Activated CD4-positive, CD25-positive, alpha-beta regulatory T cell treated with anti-CD3 and anti-CD28 coated beads, Interleukin-2, amount 50 U/mL, for 16 hours (primary cell): ENCODE results near the gene RELN.
"Not testable (repeated sequence)": the region's sequence is repeated elsewhere in the genome, so short reads cannot be mapped to it uniquely, and the experiment has no call there.

Experiments
- DNase-seq: peaks from one replicate; pipeline ENCODE4 v3.0.0-alpha.2; 2020; ENCODE audit warnings: low read depth, low spot score

Gene RELN

DNA sequence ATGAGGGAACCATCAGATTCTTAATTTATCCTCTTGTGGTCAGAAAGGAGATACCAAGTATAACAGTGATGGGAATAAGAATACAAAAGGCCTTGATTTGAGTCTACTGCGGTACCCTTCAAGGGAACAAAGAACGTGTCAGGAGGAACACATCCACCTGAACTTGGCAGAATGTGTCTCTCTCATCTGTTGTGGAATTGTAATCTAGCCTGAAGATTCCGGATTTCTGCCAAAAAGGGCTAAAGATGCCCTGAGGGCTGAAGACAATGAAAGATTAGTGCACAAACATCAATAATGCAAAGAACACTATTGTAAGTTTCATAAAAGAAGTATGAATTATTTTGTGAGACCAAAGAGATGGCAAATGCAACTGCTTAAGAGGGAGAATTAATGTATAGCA lies 134.8 kb downstream of the RELN start:
- no peak for DNase-seq

DNA sequence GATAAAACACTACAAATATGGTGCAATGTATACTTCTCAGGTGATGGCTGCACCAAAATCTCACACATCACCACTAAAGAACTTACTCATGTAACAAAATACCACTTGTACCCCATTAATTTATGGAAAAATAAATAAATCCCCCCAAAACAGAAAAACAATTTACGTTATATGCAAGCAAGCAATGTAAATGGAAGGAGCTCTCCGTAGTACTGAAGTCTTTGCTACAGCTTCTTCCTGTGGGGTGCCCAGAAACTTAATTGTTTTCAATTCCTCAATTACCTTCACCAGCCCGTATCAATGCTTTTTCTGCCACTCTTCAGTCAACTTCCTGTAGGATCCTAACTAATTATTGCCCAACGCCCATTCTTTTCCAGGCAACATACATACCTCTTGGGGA lies 138.1 kb downstream of the RELN start:
- no peak for DNase-seq

DNA sequence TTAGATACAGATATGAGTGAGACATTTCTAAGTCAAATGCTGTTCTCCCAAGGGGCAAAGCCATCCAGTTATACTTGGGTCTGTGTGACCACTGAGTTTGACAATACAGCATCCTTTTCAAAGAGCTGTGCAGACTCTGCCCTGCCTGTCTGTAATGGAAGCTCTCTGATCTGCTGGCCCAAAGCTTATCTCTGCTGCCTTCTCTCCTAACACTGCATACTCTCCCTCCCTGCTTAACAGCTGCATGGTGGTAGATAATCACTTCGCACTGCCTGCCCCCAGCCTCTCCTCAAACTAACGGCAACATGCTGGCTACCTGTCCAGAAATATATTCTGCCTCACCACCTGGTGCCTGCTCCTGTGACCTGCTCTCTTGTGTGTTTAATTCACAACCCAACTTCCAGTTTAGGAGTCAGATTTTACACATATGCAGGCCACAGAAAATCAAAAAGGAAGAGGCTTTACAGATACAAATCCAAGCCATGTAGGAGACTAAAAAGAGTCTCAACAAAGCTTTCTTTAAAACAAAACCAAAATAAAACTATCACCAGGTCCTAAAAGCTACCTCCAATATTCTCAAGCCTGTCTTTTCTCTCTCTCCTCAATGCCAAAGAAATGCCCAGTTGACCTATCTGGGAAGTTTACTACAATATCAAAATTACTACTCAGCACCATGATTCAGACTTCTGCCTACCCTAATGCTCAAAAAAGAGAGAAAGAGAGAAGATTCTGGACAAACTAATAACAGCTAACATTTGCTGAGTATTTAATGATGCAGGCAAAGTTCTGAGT lies 145.6 kb downstream of the RELN start:
- DNase-seq = no peak

DNA sequence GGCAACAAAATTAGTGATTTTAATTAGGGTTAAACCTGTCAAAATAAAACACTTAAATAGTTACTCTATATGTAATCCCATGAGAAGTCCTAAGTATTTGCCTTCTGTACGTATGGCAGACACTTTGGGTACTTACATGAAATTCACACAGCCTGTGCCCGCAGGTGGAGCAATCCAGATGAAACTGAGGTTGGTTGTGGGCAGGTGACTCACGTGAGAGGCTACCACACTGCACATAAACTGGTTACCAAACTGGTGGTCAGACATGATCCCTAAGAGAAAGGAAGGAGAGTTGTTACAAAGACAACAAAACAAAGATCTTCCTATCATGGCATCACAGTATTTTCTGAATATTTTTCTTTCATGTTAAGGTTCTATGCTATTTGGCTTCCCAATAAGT lies 156.1 kb downstream of the RELN start:
- no peak for DNase-seq

DNA sequence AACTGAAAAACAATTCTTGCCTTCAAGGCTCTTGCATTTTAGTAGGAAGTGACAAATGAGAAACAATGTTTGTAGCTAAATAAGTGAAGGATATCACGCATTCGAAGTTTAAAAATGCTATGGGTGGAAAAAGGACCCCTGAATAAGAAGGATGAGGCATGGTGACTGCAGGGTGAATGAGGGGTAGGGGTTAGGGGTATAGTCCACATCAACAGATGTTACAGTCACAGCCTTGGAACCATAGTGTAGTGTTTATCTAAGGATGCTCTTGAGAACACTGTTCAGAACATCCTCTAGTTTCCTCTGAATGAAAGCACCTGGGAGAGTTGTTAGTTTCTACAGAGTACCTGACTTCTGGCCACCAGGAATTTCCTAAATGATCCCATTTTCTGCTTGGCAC lies 157.0 kb downstream of the RELN start:
- no peak for DNase-seq

DNA sequence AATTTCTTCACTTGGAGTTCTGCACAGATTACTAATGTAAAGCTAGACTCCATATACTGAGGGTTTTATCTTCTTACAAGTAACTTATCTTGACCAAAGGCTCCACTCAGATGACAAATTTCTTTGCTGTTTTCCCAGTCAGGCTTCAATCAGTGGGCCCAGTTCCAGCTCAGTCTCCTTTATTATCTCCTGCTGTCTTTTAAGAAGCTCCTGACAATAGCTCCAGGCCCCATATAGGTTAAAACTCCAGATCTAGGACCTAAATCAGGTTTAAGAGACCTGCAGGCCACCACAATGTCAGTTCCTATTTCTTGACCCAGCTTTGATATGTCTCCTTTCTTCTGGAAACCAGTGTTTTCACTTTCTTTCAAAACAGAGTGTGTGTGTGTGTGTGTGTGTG lies 165.2 kb downstream of the RELN start:
- DNase-seq = no peak

DNA sequence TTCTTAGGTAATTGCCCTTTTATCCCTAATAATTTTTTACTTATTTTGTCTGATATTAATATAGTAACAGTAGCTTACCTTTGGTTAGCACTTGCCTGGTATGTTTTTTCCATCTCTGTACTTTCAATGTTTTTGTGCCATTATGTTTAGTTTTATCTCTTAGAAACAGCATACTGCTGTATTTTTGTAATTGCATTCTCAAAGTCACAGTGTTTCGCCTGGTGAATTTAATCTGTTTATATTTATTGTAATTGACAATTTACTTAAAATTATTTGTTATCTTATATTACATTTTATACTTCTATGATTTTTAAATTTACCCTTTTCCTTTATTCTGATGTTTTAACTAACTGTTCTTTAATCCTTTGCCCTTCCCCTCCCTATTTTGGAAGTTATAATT lies 166.4 kb downstream of the RELN start:
- no peak for DNase-seq

DNA sequence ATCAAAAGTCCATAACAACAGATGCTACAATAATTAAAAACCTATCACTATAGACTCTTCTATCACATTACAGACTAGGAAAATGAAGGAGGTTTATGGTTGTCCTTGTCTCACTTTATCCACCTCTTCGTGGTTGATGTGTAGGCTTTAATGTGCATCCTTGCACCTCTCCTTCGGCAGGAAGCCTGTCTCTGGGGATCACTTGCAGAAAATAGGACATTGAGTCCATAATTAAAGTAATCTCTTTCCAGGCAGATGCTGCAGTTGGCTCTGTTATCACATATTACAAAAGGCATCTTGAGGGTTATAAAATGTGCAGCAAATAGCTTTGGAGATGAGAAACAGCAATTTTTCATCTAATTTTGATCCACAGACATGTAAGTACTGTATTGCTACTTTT lies 168.4 kb downstream of the RELN start:
- no peak for DNase-seq

DNA sequence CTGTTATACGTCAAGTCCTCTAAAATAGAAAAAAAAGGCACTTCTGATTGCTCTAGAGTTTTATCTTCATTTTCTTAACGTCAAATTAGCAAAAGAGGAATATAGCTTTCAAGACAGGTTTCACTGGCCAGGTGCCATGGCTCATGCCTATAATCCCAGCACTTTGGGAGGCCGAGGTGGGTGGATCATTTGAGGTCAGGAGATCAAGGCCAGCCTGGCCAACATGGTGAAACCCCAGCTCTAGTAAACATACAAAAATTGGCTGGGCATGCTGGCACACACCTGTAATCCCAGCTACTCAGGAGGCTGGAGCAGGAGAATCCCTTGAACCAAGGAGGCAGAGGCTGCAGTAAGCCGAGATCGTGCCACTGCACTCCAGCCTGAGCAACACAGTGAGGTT lies 173.5 kb downstream of the RELN start:
- DNase-seq = not testable (repeated sequence)

DNA sequence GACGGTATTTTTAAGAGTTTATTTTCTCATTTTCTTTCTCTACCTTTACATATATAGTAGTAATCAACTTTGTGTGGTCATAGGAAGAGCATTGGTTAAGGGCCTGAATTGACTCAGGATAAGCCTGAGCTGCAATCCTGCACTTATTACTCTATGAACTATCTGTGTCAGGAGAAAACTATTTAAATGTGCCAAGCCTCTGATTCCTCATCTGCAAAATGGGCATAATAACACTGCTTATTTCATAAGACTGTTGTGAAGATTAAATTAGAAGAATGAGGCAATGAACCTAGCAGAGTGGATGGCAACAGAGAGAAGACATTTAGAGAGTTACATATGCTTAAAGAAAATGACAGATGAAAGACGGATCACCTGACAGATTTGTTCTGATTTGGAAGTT lies 175.5 kb downstream of the RELN start:
- DNase-seq = no peak

DNA sequence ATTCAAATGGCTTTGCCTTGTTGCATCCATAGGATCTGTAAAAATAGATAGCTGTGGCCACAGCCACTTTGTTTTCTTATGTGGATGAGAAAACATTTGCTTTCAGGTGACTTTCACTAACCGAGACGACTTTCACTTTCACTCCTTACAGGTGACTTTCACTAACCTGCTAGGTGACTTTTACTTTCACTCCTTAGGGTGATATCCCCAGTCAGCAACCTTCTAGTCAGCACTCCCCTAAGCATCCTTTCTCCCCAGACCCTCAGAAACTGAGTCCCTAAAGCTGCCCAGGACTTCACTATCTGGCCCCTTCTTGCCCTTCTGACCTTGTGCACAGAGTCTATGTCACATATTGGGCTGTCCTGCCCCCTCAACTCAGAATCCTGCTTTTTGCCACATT lies 177.5 kb downstream of the RELN start:
- no peak for DNase-seq

DNA sequence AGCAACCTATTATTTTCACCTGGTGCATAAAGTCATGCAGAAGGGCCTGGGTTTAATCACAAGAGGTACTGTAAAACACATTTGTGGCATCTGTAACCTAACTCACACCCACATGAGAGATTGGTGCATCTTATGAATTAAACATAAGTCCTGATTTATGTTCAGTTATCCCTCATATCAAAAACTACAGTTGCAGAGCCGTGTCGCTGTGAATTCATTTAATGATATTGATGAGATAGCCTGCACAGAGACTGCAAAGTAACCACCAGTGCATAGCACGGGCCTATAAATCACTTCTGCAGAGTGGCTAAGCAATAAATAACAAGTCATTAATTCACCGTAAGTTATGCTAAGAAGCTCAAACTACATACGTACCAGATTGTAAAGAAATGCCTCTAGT lies 178.2 kb downstream of the RELN start:
- DNase-seq = no peak

DNA sequence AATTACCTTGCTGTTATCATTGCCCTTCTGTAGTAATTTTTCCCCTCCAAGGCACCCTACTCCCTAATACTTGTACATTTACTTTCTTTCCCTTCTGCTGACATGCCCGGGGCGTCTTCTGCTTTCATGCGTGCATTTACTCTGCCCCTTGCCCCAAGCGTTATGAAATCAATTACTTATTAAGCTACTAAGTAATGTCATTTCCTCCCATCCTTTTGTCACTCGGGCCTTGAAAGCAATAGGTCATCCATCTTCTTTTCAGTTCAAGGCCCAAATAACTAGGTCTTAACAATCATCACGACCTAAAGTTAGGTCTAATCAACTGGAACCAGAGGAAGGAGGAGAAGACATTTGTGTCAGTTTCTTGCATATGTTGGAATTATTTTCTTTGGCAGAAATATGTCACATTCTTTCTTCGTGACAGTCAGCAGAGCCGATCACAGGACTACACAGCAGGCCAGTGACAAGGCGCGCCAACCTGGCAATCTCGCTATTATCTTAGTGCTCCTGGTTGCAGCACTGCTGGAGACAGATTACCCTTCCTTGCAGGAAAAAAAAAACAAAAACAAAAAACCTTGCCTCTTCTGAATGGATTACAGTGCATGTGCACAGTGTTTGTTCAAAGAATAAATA lies 179.2 kb downstream of the RELN start:
- DNase-seq = no peak

DNA sequence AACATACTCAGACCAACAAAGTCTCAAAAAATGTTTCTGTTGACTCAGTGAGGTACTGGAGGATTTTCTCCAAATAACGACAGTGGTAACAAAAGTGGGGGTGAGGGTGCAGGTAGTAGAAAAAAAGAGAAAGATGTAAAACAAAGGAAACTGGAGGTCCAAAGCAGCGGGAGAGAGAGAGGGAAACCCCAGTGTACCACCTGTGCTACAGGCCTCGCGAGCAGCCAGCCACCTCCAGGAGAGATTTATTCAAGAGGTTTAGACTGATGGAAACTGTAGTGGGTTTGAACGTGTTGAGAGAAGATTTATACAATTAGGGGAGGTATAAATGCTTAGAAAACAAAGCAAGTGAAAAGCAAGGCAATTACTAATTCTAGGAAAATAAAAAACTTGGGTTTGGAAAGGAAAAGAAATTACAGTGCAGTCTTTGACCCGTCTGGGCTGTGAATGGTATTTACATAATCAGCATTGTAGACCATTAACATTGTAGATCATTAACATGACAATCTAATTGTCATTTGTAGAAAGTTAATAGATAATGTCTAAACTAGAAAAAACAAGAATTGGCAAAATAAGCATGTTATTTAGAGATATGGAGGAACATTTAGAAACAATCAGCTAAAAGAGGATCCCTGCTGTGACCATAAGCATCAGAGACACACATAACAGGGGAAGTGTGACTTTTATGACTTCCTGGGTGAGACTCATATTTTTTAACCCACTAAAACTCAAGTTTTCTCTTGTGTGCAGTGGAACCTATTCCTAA lies 180.0 kb downstream of the RELN start:
- no peak for DNase-seq

DNA sequence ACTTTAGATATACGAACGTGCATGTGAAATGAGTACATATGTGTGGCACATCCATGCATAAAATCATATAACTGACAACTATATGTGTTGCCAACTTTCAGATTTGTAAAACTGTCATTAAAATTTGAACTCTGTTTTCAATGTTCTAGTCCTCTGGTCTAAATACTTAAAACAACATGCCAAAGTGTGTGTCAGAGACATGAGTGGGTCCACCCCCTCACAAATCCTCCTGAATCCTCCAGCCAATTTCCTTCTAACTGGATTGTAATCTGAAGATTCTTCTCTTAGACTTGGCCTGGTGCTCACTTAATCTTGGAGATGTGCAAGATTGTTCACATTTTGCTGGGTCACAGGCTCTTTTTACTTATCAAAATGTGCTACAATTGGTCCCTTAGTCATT lies 184.1 kb downstream of the RELN start:
- no peak for DNase-seq

DNA sequence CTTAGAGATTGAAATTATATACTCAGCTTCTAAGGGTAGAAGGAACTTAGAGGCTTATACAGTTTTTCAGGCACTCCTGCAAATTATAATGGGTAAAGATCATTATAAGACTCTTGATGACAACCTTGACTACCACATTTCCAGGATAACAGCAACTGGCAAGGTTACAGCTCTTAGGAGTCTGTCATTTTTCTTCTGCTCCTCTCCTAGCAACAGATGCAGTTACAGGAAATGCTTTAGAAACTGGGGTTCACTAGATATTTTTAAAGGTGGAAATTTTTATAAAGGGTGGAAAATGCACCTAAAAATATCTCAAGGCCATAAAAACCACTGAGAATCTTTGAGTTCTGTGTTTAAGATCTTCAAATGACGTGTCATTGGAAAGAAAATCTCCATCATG lies 185.8 kb downstream of the RELN start:
- DNase-seq = no peak

DNA sequence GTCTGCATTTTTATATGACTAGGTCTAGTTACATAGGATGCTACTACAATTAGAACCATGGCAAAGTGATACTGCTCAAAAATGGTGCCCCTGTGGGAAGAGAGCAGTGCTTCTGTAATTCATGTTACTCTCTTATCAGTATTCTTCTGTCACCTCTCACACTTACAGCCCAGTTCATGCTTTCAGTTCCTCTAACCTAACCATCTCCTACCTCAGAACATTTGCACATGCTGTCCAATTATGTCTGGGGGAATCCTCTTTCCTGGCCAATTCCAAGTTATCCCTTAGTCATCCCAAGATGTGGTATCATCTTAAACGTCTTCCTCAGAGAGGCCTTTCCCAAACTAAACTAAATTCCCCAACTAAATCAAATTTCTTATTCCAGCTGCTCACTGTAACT lies 190.2 kb downstream of the RELN start:
- DNase-seq = no peak

DNA sequence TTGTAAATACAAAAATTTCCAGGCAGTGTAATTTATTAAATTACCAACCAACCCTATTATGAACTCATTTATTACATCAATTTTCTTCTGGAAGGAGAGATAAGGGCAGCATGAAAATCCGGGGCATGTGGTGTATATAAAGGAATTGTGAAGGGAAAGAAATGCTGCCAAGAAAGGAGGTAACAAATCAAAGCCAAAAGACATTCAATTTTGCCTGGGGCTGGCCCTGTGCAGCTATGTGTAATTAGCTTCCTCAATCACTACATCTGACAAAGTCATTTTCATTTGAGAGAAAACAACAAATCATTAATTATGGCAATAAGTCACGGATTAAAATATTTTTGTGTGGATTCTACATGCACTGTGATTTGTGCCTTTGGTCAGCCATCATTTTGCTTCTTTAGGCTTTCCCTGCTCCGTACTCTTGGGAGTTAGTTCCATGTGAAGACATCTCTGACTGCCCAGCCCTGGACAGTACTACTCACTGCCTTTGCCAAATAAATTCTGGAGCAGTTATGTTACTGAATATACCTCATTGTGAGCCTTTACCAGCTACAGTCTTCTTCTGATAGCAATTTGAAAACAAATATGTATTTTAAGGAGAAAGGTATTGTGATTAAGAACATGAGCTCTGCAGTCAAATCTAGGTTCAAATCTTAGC lies 191.7 kb downstream of the RELN start:
- no peak for DNase-seq

DNA sequence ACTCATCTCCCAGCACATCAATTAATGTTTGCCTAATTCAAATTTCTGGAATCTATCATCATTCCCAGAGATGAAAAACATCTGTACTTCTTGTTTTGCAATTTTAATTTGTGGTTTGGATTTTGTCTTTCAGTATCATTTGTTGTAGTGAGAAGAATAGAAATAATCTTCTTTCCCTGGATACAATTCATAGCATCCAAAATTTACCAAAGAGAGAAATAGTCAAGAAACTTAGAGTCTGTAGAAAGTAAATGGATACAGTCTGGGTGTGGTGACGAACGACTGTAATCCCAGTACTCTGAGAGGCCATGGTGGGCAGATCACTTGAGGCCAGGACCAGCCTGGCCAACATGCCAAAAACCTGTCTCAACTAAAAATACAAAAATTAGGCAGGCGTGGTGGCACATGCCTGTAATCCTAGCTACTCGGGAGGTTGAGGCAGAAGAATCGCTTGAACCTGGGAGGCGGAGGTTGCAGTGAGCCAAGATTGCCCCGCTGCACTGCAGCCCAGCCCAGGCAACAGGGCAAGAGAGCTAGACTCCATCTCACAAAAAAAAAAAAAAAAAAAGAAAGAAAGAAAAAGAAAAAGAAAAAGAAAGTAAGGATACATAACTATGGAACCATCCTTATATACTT lies 193.0 kb downstream of the RELN start:
- no peak for DNase-seq

DNA sequence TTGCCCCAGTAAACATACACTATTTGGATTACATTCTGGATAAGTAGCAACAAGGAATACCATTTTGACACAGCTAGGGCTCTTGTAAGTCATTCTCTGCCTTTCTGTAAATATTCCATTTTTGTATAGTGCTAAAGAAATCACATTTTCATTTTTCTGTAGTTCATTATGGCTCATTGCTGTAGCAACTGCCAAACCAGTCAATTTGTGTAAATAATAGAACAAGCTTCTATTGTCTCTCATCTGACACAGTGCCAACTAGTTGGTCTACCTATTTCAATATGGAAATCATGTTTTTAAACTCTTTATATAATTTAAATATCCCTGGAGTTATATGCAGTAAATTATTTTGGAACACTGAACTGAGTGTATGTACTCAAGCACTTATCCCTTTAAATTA lies 193.7 kb downstream of the RELN start:
- no peak for DNase-seq

DNA sequence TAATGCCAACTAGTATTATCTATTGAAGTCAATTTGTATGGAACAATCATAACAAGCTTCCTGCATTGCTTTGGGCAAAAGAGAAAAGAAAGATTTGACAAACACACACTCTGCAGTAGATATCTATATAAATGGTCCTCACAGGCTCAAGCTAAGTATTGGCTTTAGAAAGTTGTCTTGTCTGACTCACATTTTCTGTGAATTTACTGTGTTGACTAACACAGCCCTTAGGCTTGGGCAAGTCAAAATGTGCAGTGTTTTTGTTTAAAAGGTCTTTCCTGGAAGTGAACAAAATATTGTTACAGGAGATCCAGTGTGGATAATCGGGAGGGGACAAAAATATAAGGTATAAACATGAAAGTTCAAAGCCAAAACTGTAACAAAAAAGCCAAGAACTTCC lies 194.4 kb downstream of the RELN start:
- DNase-seq = no peak

DNA sequence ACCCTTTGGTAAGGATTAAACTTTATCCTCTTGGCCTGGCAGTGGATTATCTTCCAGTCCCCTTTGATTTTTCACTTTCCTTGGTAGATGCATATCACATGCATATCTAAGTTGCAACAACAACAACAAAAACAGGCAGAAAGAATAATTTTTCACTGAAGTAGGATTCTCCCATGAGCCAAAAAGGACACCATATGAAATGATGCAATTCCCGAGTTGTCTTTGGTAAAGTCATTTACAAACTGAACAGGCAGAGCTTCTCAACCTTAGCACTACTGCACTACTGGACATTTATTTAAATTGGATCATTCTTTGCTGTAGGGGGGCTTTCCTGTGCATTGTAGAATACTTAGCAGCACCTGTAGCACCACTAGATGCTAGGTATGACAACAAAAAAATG lies 195.0 kb downstream of the RELN start:
- DNase-seq = no peak
